SK-N-MC (cell line): ENCODE results near the gene WDR7.

Experiments used
- EZH2 ChIP-seq: fragments of 200-600 bp; sonication (generic); IDR thresholded peaks from one replicate; pipeline ENCODE4 v1.6.1; 2017; ENCODE audit warnings: antibody characterized with exemption
- FOXP2 ChIP-seq: optimal IDR thresholded peaks from 2 replicates; pipeline ENCODE3; 2011; ENCODE audit warnings: mild to moderate bottlenecking, moderate library complexity; ENCODE audit not compliant: insufficient read depth; ENCODE audit errors: extremely low read length, control extremely low read depth
- POLR2AphosphoS5 ChIP-seq: IDR thresholded peaks from 2 replicates; pipeline ENCODE4 v1.6.1; 2012; ENCODE audit warnings: mild to moderate bottlenecking, low read depth, low read length, borderline replicate concordance

- TF ChIP-seq EZH2, result no peak
- no peak for TF ChIP-seq POLR2AphosphoS5
- no peak for TF ChIP-seq FOXP2
Measured at GRCh38 chr18:57057890-57058289, 406.7 kb downstream of the WDR7 start.
